Pancreas (tissue), 10 donors: ENCODE results near the gene PJA1. TPM values are rescaled to one million over a fixed set of nuclear protein-coding genes. Genes with fewer than 3 reads are reported as not detected.

Experiments
- ATAC-seq, 4 donors: fragments of 200-7000 bp; cut with Tn5 transposase; one replicate each; pipeline versions ENCODE4 v1.8.0 to v1.9.1; 2020; ENCODE audit warnings: mild to moderate bottlenecking in 4 of 4, moderate library complexity in 4 of 4
- DNase-seq, 6 donors: peaks; one replicate each; pipeline ENCODE4 v3.0.0-alpha.2; 2020
- FAIRE-seq: peaks from 2 replicates; lab custom pipeline; 2012; peaks lifted over from hg19 to GRCh38; lab: Jason Lieb, UNC
- H3K27ac ChIP-seq, 4 donors: fragments of 200-600 bp; sonication (generic); 1 replicate in 3 of 4; 2 replicates in 1 of 4; pipeline versions ENCODE4 v1.5.0 to v1.8.0; 2020
- H3K27me3 ChIP-seq, 4 donors: fragments of 200-600 bp; one replicate each; pipeline ENCODE4 v1.8.0; 2021
- H3K36me3 ChIP-seq, 3 donors: fragments of 200-600 bp; sonication (generic) in 1 of 3; one replicate each; pipeline versions ENCODE4 v1.5.0 to v1.8.0; 2020 to 2021
- H3K4me1 ChIP-seq, 3 donors: fragments of 200-600 bp; one replicate each; pipeline ENCODE4 v1.8.0; 2021
- H3K4me3 ChIP-seq, 4 donors: fragments of 200-600 bp; sonication (generic) in 2 of 4; one replicate each; pipeline versions ENCODE4 v1.5.0 to v1.8.0; 2020 to 2021
- H3K9me3 ChIP-seq, 4 donors: fragments of 200-600 bp; one replicate each; pipeline ENCODE4 v1.8.0; 2021
- WGBS, 2 donors: extraction: QIAGEN DNeasy Blood & Tissue Kit; methylation state at CpG; one replicate each; pipeline ENCODE4 v1.1.7; 2013; 5-methylcytosine and 5-hydroxymethylcytosine counted together
- intact Hi-C, 3 donors: fragments of 100-400 bp; cut with DNase I; formaldehyde crosslinking; loops; one replicate each; pipeline versions ENCODE4 v1.11.1 to v1.14.2; 2022
- polyA plus RNA-seq, 2 donors: library from polyadenylated mRNA; stranded (reverse); fragments of 200-250 nt; gene quantifications; one replicate each; pipeline ENCODE4 v1.2.3, GENCODE V29; 2013
- total RNA-seq, 6 donors: library from RNA; stranded (reverse); fragmentation: NEBNext Ultra II Directional in 4 of 6; extraction: Animal tissue kit (Norgen Biotek cat#: 25700) in 4 of 6; gene quantifications; one replicate each; pipeline versions ENCODE4 v1.2.1 to v1.2.4, GENCODE V29; 2021 to 2023
- TF ChIP-seq, protein P1 (sequence below), 4 donors: fragments of 200-600 bp; sonication (generic) in 3 of 4; IDR thresholded peaks; one replicate each; pipeline versions ENCODE4 v1.5.0 to v1.8.0; 2021; ENCODE audit warnings: antibody characterized with exemption in 4 of 4
- donor health status: healthy with polysubstance abuse.
- donor health status: DM: no; HTN: no; CAD: no; lungs with moderate emphysema.
- donor health status: DM: no; HTN: no; CAD: no.
- donor health status: control.
- donor health status: control.
- donor health status: Bipolar disorder and iron deficiency.
- donor health status: DM: yes; HTN: yes; CAD: no.
- donor health status: DM: no; HTN: no; CAD: no.
- donor health status: DM: no; HTN: no; CAD: no.
- donor health status: DM: yes; HTN: yes; CAD: no.

Gene PJA1
- total and polyA plus RNA-seq, 8 donors, result 5.4 to 20.0 (median 8.8) TPM

DNA sequence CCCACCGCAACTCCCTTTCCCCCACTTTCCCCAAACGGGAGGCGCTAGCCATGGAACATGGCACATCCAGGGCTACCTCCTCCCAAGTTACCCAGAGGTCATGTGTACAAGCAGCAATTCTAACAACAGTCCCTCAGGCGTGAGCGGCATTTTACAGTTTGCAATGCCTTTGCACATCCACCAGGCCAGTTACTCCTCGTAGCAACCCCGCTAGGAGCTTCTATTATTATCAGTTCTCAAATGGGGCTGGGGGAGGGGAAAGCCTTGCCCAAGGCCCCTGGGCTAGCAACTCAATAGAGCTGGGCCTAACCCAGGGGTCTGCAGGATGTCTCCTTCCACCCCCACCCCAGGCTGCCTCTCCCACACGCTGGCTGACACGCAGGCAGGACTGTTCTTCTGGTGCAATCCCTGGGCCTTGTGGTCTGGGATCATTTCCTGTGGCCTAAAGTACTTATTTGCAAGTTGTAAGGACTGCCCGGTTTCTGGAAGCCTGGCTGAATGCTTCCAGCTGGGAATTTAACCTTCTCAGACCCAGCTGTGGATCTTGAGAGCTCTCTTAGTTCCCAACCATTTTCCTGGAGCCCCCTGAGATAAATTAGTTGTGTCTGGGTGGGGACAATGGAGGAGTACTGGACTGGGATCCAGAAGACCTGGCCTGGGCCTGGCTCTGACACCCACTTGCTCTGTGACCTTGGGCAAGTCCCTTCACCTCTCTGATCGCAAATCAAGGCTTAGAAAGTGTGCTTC is 27.7 kb downstream of the PJA1 start:
- Histone ChIP-seq H3K36me3 (no peaks in the 10 kb centered on the region), H3K4me1 (no peaks in the 10 kb centered on the region), H3K27ac (peak overlapping the region in 1 of 4 donors; percentile 12), H3K9me3 (no peaks in the 10 kb centered on the region), H3K27me3 (no peaks in the 10 kb centered on the region), H3K4me3 (no peak overlapping the region)
- FAIRE-seq (no peak), DNase-seq (peak in 1 of 6 donors; percentile 34), ATAC-seq (peak in 3 of 4 donors; percentile 25 to 53 (median 37))
- TF ChIP-seq, protein P1, sequence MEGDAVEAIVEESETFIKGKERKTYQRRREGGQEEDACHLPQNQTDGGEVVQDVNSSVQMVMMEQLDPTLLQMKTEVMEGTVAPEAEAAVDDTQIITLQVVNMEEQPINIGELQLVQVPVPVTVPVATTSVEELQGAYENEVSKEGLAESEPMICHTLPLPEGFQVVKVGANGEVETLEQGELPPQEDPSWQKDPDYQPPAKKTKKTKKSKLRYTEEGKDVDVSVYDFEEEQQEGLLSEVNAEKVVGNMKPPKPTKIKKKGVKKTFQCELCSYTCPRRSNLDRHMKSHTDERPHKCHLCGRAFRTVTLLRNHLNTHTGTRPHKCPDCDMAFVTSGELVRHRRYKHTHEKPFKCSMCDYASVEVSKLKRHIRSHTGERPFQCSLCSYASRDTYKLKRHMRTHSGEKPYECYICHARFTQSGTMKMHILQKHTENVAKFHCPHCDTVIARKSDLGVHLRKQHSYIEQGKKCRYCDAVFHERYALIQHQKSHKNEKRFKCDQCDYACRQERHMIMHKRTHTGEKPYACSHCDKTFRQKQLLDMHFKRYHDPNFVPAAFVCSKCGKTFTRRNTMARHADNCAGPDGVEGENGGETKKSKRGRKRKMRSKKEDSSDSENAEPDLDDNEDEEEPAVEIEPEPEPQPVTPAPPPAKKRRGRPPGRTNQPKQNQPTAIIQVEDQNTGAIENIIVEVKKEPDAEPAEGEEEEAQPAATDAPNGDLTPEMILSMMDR (IDR thresholded peaks at IDR 0.05), result no peak
- intact Hi-C loops, result no loop called here
- WGBS, 2 donors, result 60 to 73% methylated on average over 11 of the region's 11 CpGs

DNA sequence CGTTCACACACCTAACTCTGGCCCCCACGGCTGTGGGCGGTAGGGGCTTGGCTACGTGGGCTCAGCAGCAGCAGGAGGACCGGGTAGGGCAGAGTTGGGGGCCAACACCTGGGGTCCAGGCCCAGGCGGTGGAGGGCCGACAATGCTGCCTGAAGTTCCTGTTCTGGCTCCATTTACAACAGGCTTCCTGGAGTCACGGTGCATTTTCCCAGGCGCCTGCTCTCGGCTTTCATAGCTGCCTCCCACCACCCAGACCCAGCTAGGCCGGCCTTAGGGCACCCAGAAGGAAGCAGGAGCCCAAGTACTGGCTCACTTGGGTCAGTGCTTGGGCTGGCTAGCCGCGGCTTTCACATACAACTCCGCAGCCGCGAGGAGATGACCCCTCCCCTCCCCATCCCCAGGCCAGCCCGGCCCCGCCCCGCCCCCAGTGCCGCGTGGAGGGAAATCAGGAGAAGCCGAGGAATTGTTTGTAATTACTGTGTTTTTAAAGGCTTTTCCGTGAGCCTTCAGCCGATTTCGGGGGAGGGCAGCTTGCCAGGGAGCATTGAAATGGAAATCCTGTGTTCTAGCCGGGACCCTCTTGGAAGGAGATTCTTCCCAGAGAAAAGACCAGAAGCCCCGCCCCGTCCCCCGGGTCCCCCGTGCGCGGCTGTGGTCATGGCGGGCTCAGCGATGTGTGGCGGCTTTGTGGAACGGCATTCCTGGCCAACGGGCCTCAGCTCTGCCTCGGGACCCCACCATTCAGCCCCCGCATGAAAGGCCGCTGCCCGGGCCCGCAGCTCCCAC is 28.5 kb downstream of the PJA1 start:
- Histone ChIP-seq H3K27me3 (no peaks in the 10 kb centered on the region), H3K9me3 (no peaks in the 10 kb centered on the region), H3K4me3 (no peak overlapping the region), H3K36me3 (no peaks in the 10 kb centered on the region), H3K4me1 (no peaks in the 10 kb centered on the region), H3K27ac (peak overlapping the region in 1 of 4 donors; percentile 12)
- ATAC-seq (peak in 3 of 4 donors; percentile 31 to 61 (median 33)), FAIRE-seq (no peak), DNase-seq (peak in 1 of 6 donors; percentile 59)
- TF ChIP-seq, protein P1 (IDR thresholded peaks at IDR 0.05), result no peak
- 34 to 51% methylated on average over 42 of the region's 42 CpGs for WGBS, 2 donors
- intact Hi-C loops, result no loop called here

DNA sequence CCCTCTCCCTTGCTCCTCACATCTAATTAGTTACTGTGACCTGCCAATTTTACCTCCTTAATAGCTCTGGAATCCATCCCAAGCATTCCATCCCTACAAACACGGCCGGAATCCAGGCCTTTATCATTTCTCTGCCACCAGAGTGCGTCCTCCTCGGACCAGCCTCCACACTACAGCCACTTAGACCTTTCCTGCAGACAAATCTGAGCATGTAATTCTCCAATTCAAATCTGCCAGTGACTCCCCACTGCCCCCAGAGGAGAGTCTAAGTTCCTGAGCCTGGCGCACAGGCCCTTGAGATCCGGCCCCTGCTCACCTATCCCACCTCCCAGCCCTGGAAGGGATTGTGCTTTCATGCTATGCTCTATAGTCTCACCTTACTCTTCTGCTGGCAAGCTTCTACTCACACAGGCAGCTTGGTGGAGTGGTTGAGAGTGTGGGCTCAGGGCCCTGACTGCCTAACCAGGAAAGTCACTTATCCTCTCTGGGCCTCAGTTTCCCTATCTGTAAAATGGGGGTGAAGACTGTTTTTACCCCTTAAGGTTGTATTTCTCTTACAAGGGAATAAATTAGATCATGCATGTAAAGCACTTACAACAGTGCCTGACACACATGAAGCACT is 31.2 kb downstream of the PJA1 start:
- DNase-seq, result peak in 1 of 6 donors; percentile 18
- Histone ChIP-seq H3K36me3 (no peaks in the 10 kb centered on the region), H3K9me3 (no peaks in the 10 kb centered on the region), H3K27me3 (no peaks in the 10 kb centered on the region), H3K4me3 (no peak overlapping the region), H3K4me1 (no peaks in the 10 kb centered on the region), H3K27ac (no peak overlapping the region)
- intact Hi-C loops, result no loop called here
- TF ChIP-seq, protein P1 (IDR thresholded peaks at IDR 0.05), result peak in 1 of 4 donors; percentile 30
- 41 to 45% methylated on average over 6 of the region's 6 CpGs for WGBS, 2 donors
- peak; percentile 13 for FAIRE-seq
- ATAC-seq, result peak in 3 of 4 donors; percentile 61 to 73 (median 64)

DNA sequence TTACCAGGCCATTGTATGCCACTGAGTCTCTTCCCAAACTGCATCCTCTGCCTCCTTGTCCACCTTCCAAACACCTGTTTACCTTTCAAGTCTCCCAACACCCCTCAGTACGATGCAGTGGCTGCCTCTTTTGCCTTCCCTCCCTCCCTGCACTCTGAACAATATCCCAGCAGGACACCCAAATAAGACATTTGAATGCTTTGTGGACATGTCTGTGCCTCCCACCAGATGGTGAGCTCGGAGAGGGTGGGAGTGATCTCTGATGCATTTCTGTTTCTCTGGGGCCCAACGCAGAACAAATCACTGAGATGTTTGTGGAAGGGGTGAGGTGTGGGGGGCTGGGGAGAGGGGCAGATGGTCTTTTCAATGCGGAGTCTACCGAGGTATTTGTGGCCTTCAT is 33.4 kb downstream of the PJA1 start:
- FAIRE-seq, result no peak
- intact Hi-C loops, result no loop called here
- 60 to 78% methylated on average over 5 of the region's 5 CpGs for WGBS, 2 donors
- peak in 1 of 6 donors; percentile 5 for DNase-seq
- TF ChIP-seq, protein P1 (IDR thresholded peaks at IDR 0.05), result no peak
- Histone ChIP-seq H3K4me1 (no peaks in the 10 kb centered on the region), H3K27me3 (no peaks in the 10 kb centered on the region), H3K4me3 (no peak overlapping the region), H3K9me3 (no peaks in the 10 kb centered on the region), H3K36me3 (no peaks in the 10 kb centered on the region), H3K27ac (no peak overlapping the region)
- ATAC-seq, result no peak
